HCT116 (cell line): ENCODE measurements around the gene FHL3. TPM values are rescaled to one million over a fixed set of nuclear protein-coding genes. Genes with fewer than 3 reads are reported as not detected.
"Not testable (repeated sequence)": the region's sequence is repeated elsewhere in the genome, so short reads cannot be mapped to it uniquely, and the experiment has no call there.

Experiments
- ATAC-seq: fragments of 200-7000 bp; cut with Tn5 transposase; 2 replicates; pipeline ENCODE4 v1.9.1; 2020; ENCODE audit warnings: mild to moderate bottlenecking, moderate library complexity
- BruUV-seq: library from RNA; stranded (reverse); fragments of 400-500 nt; replicated peaks from 2 replicates; lab custom pipeline; 2021; lab: Mats Ljungman, UMichigan
- CTCF ChIA-PET: fragments of 300-600 bp; sonication (Branson Sonifier 250); formaldehyde crosslinking; loops from one replicate; lab custom pipeline; 2021; ENCODE audit warnings: antibody characterized with exemption; lab: Charles Lee
- POLR2A ChIA-PET: fragments of 300-600, 350-600 bp; sonication (Branson Sonifier 250); formaldehyde crosslinking; loops from one replicate; lab custom pipeline; 2021; ENCODE audit warnings: antibody characterized with exemption; lab: Charles Lee
- RAD21 ChIA-PET, 2 experiments: fragments of 300-600 bp; sonication (Branson Sonifier 250); formaldehyde crosslinking; loops; one replicate each; lab custom pipeline; 2023; ENCODE audit warnings: low total read pairs in 2 of 2; ENCODE audit not compliant: uncharacterized antibody in 2 of 2, unreplicated experiment in 2 of 2, low non-redundant PET in 1 of 2; lab: Charles Lee
- DNase-seq: peaks from one replicate; pipeline ENCODE4 v3.0.0-alpha.2; 2010; ENCODE audit warnings: low read depth, low spot score
- H2AFZ ChIP-seq: fragments of 200-600 bp; shearing (Covaris generic), sonication (generic); 2 replicates; pipeline ENCODE4 v1.6.1; 2017; ENCODE audit warnings: low read depth, mixed run types, mixed read lengths, antibody characterized with exemption, low read length; ENCODE audit not compliant: poor library complexity, severe bottlenecking
- H3K27ac ChIP-seq: 2 replicates; pipeline ENCODE4 v1.5.1; 2012; ENCODE audit warnings: low read depth, low read length
- H3K27me3 ChIP-seq: fragments of 200-600 bp; sonication (generic); 2 replicates; pipeline ENCODE4 v1.6.1; 2016; ENCODE audit warnings: mixed run types, low read length, mixed read lengths; ENCODE audit not compliant: insufficient read depth
- H3K36me3 ChIP-seq, 2 experiments: fragments of 200-500 bp in 1 of 2; fragments of 200-600 bp in 1 of 2; sonication (Bioruptor generic) in 1 of 2; sonication (generic) in 1 of 2; 2 replicates each; pipeline versions ENCODE4 v1.5.1 to v1.6.1; 2014 to 2016; ENCODE audit warnings: low read length in 2 of 2, inconsistent platforms in 1 of 2, mixed read lengths in 1 of 2, mixed run types in 1 of 2; ENCODE audit not compliant: insufficient read depth in 2 of 2, control insufficient read depth in 1 of 2
- H3K4me1 ChIP-seq, 2 experiments: fragments of 200-600 bp in 1 of 2; sonication (generic) in 1 of 2; 2 replicates each; pipeline versions ENCODE4 v1.5.1 to v1.6.1; 2012 to 2017; ENCODE audit warnings: low read length in 2 of 2, inconsistent platforms in 1 of 2, mild to moderate bottlenecking in 1 of 2, mixed read lengths in 1 of 2, mixed run types in 1 of 2, moderate library complexity in 1 of 2; ENCODE audit not compliant: insufficient read depth in 2 of 2, control insufficient read depth in 1 of 2
- H3K4me2 ChIP-seq: fragments of 200-600 bp; sonication (generic); 2 replicates; pipeline ENCODE4 v1.6.1; 2017; ENCODE audit warnings: mixed run types, low read length, mixed read lengths
- H3K4me3 ChIP-seq, 2 experiments: fragments of 200-600 bp in 1 of 2; sonication (generic) in 1 of 2; replicated peaks in 1 of 2; 2 replicates each; pipeline ENCODE4 v1.5.1; 2011 to 2016; ENCODE audit warnings: low read length in 2 of 2, control low read depth in 1 of 2, low read depth in 1 of 2, mild to moderate bottlenecking in 1 of 2, mixed read lengths in 1 of 2, mixed run types in 1 of 2
- H3K79me2 ChIP-seq: fragments of 200-600 bp; sonication (generic); 2 replicates; pipeline ENCODE4 v1.6.1; 2017; ENCODE audit warnings: mild to moderate bottlenecking, mixed run types, low read length, moderate library complexity, mixed read lengths; ENCODE audit not compliant: insufficient read depth
- H3K9ac ChIP-seq: fragments of 200-600 bp; sonication (generic); 2 replicates; pipeline ENCODE4 v1.6.1; 2016; ENCODE audit warnings: low read length, mixed read lengths
- H3K9me2 ChIP-seq: fragments of 200-600 bp; sonication (generic), shearing (Covaris generic); 2 replicates; pipeline ENCODE4 v1.6.1; 2017; ENCODE audit warnings: mixed run types, mild to moderate bottlenecking, moderate library complexity; ENCODE audit not compliant: insufficient read depth
- H3K9me3 ChIP-seq, 2 experiments: fragments of 200-500 bp in 1 of 2; fragments of 200-600 bp in 1 of 2; sonication (Bioruptor generic) in 1 of 2; sonication (generic) in 1 of 2; 2 replicates each; pipeline ENCODE4 v1.6.1; 2014 to 2017; ENCODE audit warnings: low read length in 2 of 2, mixed read lengths in 2 of 2, inconsistent platforms in 1 of 2, low read depth in 1 of 2, mild to moderate bottlenecking in 1 of 2, mixed run types in 1 of 2, moderate library complexity in 1 of 2; ENCODE audit not compliant: control insufficient read depth in 1 of 2, insufficient read depth in 1 of 2
- H4K20me1 ChIP-seq: fragments of 200-600 bp; sonication (generic), shearing (Covaris generic); 2 replicates; pipeline ENCODE4 v1.6.1; 2017; ENCODE audit warnings: mixed run types, mild to moderate bottlenecking, moderate library complexity; ENCODE audit not compliant: insufficient read depth
- CBX3 ChIP-seq: IDR thresholded peaks from 2 replicates; pipeline ENCODE4 v1.6.1; 2012; ENCODE audit warnings: low read depth
- CEBPB ChIP-seq: IDR thresholded peaks from 2 replicates; pipeline ENCODE4 v1.6.1; 2012; ENCODE audit warnings: low read depth
- ELF1 ChIP-seq: IDR thresholded peaks from 2 replicates; pipeline ENCODE4 v1.6.1; 2012; ENCODE audit warnings: low read depth, borderline replicate concordance
- FOSL1 ChIP-seq: IDR thresholded peaks from 2 replicates; pipeline ENCODE4 v1.6.1; 2012; ENCODE audit warnings: low read depth
- JUND ChIP-seq: IDR thresholded peaks from 2 replicates; pipeline ENCODE4 v1.6.1; 2012
- MAX ChIP-seq: IDR thresholded peaks from 2 replicates; pipeline ENCODE4 v1.6.1; 2012
- POLR2A ChIP-seq: IDR thresholded peaks from 2 replicates; pipeline ENCODE4 v1.7.0; 2011; ENCODE audit warnings: borderline replicate concordance; ENCODE audit not compliant: insufficient read depth, insufficient read length; ENCODE audit errors: extremely low read depth
- POLR2AphosphoS5 ChIP-seq: IDR thresholded peaks from 2 replicates; pipeline ENCODE4 v1.6.1; 2011; ENCODE audit warnings: mild to moderate bottlenecking, low read depth, low read length, moderate library complexity
- RAD21 ChIP-seq: IDR thresholded peaks from 2 replicates; pipeline ENCODE4 v1.6.1; 2012; ENCODE audit warnings: low read depth, mild to moderate bottlenecking
- REST ChIP-seq: IDR thresholded peaks from 2 replicates; pipeline ENCODE4 v1.6.1; 2012; ENCODE audit warnings: low read depth
- SIN3A ChIP-seq: IDR thresholded peaks from 2 replicates; pipeline ENCODE4 v1.6.1; 2012; ENCODE audit warnings: low read depth
- SP1 ChIP-seq: IDR thresholded peaks from 2 replicates; pipeline ENCODE4 v1.6.1; 2012; ENCODE audit warnings: low read depth
- TCF7L2 ChIP-seq: IDR thresholded peaks from 2 replicates; pipeline ENCODE4 v1.7.0; 2011; ENCODE audit warnings: borderline replicate concordance, inconsistent platforms; ENCODE audit not compliant: insufficient read depth, insufficient read length; ENCODE audit errors: extremely low read depth
- YY1 ChIP-seq: IDR thresholded peaks from 2 replicates; pipeline ENCODE4 v1.6.1; 2011; ENCODE audit warnings: low read length, low read depth, moderate library complexity, mild to moderate bottlenecking; ENCODE audit not compliant: insufficient replicate concordance; ENCODE audit errors: extremely low read depth
- ZNF274 ChIP-seq: fragments of 200-500 bp; sonication (Bioruptor generic); IDR thresholded peaks from 2 replicates; pipeline ENCODE4 v1.6.1; 2014; ENCODE audit warnings: mild to moderate bottlenecking, low read depth, low read length, inconsistent platforms
- intact Hi-C: fragments of 100-400 bp; cut with micrococcal nuclease; formaldehyde crosslinking; loops from 2 replicates; pipeline ENCODE4 v1.10.0; 2022
- total RNA-seq: library from RNA; stranded (reverse); gene quantifications from one replicate; pipeline ENCODE4 v1.2.1, GENCODE V29; 2021; ENCODE audit not compliant: unreplicated experiment

FHL3 gene
- total RNA-seq, 1 experiment from 2014 or later, result 22.5 TPM

GRCh38 chr1:37974567-37974966 is 30.7 kb downstream of the FHL3 start (continued):
- TF ChIP-seq YY1, result no peak
- TF ChIP-seq RAD21, result no peak
- no peak for TF ChIP-seq POLR2AphosphoS5
- no peak for TF ChIP-seq POLR2A
- TF ChIP-seq ELF1, result no peak
- TF ChIP-seq JUND, result no peak
- no peak for TF ChIP-seq CBX3
- no peak for TF ChIP-seq FOSL1

- H3K4me2 ChIP-seq, H3K27me3 ChIP-seq, BruUV-seq, H3K4me3 ChIP-seq, H3K27ac ChIP-seq, CTCF ChIA-PET, RAD21 ChIA-PET, H3K9me3 ChIP-seq, H3K79me2 ChIP-seq, ATAC-seq, H2AFZ ChIP-seq, DNase-seq, H3K9me2 ChIP-seq, H3K9ac ChIP-seq, POLR2A ChIA-PET, H4K20me1 ChIP-seq, H3K4me1 ChIP-seq: not testable (repeated sequence)
- H3K36me3 ChIP-seq, result peaks cover 36 to 38% of the 10 kb centered on the region in 2 experiments
- intact Hi-C loops, result loop anchor here (10.0 kb wide), 1 partner anchor 409 kb away; no protein-coding TSS in a partner anchor
Observed at GRCh38 chr1:37973684-37974083, 31.6 kb downstream of the FHL3 start.

GRCh38 chr1:37965301-37965700 is 40.0 kb downstream of the FHL3 start:
- Histone ChIP-seq H3K27me3 (no peaks in the 10 kb centered on the region), H3K79me2 (peaks cover 2% of the 10 kb centered on the region; the same call in 1 of the 2 replicates), H3K36me3 (peaks cover 26 to 37% of the 10 kb centered on the region in 2 experiments), H3K9me2 (no peaks in the 10 kb centered on the region), H2AFZ (no peak overlapping the region), H3K9me3 (no peaks in the 10 kb centered on the region), H3K4me1 (no peaks in the 10 kb centered on the region), H3K9ac (no peak overlapping the region), H3K27ac (no peak overlapping the region), H3K4me2 (no peak overlapping the region), H4K20me1 (0 out of 2 replicates have a peak, but pooled peaks cover 3% of the 10 kb centered on the region), H3K4me3 (no peak overlapping the region)
- BruUV-seq, result no TSS peak
- ChIA-PET POLR2A (no interaction called here), RAD21 (no interaction called here), CTCF (no interaction called here)
- TF ChIP-seq SIN3A, result no peak
- no peak for TF ChIP-seq RAD21
- no peak for TF ChIP-seq TCF7L2
- TF ChIP-seq MAX, result no peak
- TF ChIP-seq ZNF274, result no peak
- TF ChIP-seq REST, result no peak
- TF ChIP-seq FOSL1, result no peak
- TF ChIP-seq CEBPB, result no peak
- TF ChIP-seq SP1, result no peak
- DNase-seq (no peak), ATAC-seq (no peak)
- intact Hi-C loops, result no loop called here
